GM18870 (cell line): ENCODE data around the gene COX8A.

Experiments
- ATAC-seq: cut with Tn5 transposase; IDR thresholded peaks from one replicate; pipeline ENCODE4 v1.9.1; 2021; ENCODE audit warnings: moderate library complexity; ENCODE audit not compliant: unreplicated experiment

COX8A gene

DNA sequence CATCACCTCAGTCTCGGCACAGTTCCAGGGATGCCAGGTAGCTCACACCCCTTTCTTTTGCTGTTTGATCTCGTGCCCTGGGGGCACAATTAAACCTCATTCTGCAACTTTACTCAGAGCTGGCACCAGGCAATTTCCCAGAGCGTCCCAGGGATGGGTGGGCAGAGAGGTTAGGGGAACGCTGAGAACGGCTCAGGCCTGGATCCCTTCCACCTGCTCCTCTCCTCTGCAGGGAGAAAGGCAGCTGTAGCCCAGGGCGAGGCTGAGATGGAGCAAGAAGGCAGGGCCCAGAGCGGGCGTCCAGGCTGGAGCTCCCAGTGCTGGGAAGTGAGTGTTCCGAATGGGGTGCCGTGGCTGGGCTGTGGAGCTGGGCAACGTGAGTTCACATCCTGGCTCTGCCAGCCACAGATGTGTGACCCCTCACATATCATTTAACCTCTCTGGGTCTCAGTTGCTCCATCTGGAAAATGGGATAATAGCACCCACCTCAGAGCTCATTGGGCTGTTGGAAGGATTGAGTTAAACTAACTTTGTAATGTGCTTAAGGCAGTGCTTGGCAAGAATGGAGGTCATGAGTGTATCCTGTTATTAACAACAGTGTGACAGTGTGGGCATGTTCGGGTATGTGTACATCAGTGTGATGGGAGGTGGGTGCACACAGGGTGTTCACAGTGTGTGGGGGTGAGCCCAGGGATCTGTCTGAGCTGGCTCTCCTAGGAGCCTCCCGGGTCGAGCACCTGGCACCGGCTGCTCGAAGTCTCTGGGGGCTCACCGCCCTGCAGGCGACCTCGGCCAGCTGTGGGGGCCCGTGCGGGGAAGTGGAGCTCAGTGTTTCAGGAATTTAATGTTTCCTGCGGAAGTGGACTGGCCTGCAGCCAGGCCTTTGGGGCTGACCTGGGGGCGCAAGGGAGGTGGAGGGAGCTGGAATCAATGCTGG lies 27.3 kb downstream of the COX8A start:
- ATAC-seq, result no peak

DNA sequence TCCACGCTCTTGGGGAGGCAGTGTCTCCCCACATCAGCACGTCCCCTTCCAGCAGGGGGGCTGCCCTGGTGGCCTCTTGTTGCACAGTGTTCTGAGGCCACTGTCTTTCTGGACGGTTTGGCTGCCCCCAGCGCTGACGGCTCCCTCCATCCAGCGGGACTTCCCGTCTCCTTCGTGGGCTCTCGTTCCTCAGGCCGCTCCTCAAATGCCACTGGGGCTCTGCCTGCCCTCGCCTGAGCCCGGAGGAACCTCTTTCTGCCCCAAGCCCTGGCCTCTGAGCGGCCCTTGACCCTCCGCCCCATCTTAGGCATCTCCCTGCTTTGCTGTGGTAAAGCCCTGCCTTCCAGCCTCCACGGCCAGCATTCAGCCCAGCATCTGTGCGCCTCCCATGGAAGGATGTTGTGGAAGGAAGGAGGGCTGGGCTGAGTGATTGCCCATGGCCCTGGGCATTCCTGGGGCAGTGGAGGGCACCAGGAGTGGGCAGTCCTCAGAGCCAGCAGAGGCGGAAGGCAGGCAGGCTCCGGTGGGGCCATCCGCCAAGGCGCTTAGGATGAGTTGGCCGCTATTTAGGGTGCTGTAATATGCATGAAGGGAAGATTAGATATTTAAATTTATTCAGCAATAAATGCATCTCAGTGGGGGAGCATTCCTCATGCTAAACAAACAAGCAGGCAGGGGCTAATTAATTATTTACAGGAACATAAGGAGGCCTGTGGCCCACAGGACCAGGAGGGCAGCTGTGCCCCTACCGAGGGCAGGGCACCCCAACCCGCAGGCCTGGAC lies 29.6 kb downstream of the COX8A start:
- ATAC-seq, result no peak

DNA sequence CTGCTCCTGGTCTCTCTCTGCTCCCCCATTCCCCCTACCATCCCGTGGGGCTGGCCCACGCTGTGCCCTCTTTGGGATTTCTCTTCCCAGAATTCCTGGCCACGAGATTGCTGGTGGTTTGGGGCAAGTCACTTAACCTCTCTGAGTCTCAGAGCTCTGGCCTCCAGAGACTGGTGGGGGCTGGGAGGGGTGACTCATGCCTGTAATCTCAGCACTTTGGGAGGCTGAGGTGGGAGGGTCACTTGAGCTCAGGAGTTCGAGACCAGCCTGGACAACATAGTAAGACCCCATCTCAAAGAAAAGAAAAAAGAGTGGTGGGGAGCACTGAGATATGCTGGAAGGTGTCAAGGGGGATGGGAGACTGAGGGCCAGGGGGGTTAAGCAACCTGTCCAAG lies 30.2 kb downstream of the COX8A start:
- no peak for ATAC-seq

DNA sequence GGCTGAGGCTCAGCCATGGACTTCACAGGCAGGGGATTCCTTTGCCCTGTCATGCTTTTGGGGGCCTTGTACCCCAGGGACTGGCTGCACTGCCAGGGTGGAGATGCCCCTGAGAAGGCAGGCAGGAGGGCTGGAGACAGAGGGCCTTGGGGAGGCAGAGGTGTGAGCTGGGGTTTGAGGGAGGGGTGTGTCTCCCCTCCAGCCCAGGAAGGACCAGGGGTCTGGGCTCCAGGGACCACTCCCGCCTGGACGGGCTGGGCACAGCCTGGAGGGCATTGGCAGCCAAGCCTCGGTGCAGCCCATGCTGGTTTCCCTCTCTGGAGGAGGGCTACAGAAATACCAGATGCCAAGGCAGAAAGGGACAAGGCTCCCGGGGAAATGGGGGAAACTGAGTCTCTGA lies 31.3 kb downstream of the COX8A start:
- ATAC-seq, result no peak

DNA sequence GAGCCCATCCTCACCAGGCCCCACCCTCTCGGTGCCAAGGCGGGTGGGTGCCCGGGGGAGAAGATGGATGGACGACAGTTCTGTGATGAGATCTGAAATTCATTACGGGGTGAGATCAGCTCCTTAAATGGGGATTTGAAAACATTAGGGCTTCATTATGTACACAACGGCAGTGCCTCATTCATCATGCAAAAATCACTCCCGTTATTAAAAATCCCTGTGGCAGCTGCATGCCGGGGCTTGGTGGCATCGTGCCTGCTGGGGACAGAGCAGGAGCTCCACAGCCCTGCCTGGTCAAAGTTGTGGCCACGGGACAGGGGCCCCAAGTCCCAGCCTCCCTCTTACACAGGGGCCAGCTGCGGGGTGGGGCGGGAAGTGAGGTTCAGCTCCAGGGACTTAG lies 32.0 kb downstream of the COX8A start:
- no peak for ATAC-seq

DNA sequence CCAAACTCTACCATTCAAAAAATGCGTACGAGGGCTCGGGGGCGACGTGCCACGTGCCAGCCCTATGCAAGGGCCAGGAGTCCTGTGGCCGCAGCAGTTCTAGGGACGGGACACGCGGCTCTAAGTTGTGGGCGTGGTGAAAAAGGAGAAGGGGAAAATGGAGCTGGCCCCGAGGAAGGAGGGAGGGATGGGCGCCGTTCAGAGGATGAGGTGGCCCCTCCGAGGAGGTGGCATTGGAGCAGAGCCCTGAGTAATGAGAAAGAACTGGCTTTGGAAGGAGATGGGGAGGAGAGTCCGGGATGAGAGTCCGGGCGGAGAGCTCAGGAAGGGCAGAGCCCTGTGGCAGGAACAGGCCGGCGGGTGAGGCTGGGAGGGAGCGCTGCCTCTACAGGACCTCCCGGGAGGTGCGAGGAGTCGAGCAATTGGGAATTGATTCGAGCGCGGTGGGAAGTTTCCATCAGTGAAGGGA lies 32.8 kb downstream of the COX8A start:
- no peak for ATAC-seq

DNA sequence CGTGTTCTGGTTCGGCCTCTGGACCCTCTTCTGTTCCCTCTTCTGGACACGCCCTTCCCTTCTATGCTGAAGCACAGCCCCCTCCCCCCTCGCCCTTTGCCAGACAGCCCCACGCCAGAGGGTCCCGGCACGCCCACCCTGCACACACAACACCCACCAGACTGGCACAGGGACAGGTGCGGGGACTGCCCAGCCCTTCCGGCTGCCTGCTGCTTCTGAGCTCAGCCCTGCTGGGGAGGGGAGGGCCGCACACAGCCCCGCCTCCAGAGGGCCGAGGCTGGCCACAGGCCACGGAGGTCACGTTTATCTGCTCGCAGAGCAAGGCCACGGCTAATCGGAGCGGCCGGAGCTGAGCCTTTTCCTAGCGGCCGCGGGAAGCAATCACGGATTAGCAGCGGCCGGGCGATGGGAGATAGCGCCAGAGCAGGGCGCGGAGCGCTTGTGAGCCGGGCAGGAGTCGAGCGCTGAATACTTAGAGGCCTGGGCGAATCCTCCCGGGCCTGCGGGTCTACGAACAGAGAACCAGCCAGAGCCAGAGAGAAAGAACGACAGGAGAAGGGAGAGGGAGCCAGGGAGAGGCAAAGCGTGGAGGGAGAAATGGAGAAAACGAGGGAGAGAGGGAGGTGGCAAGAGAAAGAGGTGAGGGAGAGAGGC lies 33.3 kb downstream of the COX8A start:
- no peak for ATAC-seq

DNA sequence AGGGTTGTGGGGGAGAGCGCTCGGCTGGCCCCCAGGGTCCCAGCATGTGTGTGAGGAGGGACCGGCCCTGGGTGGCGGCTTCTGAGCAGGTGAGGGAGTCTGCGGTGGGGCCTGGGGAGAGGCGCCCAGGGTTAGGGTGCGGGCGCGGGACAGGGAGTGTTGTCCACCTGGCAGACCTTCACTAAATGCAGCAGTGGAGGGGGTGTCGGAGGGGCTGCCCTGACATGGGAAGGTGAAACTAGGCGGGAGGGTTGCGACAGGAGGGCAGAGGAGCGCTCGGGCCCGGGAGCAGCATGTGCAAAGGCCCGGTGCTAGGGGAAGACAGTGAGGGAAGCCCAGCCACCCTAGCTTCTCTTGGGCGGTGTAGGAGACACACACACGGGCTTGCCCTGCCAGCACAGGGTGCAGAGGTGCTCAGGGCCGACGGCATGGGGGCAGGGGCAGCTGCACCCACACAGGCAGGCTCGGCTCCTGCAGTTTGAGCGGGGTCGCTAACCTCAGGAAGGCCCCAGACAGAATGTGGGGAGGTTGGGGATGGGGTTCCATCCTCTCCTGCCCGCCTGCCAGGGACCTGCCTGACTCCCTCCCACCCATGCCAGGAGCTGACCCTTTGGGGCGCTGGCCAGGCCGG lies 34.0 kb downstream of the COX8A start:
- no peak for ATAC-seq

DNA sequence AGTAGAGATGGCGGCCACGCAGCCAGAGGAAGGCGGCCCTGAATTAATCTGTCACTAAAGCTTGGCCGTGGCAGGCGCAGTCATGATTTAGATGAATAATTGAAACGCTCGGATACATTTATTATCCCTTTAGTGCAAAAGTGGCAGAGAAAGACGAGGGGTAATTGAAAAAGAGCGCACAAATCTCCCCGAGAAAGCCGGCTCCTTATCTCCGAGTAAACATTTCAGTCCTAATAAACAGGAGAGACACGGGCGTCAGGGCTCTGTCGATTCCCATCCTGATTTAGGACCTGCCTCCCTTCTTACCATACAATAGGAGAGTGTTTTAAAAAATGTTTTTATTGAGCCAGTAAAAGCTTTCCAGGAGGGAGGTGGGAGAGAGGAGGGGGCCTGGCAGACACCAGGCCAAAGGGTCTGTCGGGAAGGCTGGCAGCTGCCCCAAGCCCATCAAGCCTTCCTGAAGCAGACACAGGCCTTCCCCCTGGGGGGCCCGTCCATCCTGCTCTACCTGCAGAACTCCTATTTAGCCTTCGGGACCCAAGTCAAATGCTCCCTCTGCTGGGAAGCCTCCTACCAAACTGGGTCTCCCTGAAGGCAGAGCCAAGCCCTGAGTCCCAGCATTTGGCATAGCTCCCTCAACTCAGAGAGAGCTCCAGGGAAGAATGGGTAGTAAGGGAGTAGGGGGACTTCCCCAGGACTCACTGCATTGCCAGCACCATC lies 34.7 kb downstream of the COX8A start:
- ATAC-seq, result no peak

DNA sequence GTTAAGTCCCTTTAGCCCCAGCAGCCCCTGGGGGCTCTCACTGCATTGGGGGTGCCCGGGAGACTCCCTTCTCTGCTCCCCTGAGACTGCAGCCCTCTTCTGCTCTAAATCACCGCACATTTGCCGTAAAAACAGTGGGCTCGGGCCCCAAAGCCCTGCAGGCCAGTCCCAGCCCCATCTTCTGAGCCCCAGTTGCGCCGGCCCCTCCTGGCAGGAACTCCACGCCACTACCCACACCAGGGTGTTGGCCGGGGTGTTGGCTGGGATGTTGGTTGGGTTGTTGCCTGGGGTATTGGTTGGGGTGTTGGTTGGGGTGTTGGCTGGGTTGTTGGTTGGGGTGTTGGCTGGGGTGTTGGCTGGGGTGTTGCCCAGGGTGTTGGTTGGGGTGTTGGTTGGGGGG lies 35.3 kb downstream of the COX8A start:
- no peak for ATAC-seq

DNA sequence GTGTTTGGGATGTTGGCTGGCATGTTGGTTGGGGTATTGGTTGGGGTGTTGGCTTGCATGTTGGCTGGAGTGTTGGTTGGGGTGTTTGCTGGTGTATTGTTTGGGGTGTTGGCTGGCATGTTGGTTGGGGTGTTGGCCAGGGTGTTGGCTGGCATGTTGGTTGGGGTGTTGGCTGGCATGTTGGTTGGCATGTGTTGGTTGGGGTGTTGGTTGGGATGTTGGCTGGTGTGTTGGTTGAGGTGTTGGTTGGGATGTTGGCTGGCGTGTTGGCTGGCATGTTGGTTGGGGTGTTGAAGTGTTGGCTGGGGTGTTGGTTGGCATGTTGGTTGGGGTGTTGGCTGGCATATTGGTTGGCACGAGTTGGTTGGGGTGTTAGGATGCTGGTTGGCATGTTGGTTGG lies 36.4 kb downstream of the COX8A start:
- no peak for ATAC-seq

DNA sequence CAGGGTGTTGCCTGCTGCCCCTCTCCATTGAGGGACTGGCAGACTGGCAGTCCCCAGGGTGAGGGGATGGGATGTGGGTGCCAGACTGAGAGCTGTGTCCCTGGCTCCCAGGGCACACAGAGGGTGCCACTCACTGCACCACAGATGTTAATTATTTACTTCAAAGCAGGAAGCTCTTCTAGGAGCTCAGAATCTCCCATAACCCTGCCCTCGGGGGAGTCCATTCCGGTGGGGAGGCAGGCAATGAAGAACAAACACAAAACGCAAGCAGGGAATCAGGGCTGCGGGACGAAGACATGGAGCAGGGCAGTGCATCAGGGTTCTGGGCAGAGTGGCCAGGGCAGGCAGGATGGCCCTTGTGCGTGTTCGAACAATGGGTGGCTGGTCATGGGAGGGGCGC lies 37.0 kb downstream of the COX8A start:
- ATAC-seq, result no peak

DNA sequence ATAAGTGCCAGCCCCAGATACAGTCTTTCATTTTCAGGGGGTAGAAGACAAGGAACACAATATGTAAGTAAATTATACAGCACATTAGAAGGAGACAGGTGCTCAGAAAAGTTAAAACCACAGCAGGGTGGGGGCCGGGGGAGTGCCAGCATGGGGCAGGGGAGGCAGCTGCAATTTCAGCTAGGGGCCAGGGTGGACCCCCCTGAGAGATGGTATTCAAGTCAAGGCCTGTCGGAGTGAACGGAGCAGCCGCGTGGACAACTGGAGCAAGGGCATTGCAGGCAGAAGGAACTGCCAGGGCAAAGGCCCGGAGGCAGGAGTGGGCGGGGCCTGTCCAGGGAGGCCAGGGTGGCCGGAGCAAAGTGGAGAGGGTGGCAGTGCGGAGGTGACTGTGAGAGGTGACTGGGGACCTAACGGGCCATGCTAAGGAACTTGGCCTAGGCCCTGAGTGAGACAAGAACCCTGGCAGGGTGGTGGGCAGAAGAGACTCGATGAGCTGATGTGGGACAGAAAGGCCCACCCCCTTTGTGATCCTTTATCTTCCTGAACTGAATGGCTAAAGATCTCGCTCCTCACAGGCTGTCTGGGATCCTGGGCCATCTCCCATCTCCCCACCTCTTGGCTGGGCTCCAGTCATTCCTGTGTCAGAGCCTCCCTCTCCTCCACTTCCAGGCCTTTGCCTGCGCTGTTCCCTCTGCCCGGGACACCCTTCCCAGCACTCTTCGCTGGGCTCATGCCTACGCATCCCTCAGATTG lies 38.9 kb downstream of the COX8A start:
- no peak for ATAC-seq

DNA sequence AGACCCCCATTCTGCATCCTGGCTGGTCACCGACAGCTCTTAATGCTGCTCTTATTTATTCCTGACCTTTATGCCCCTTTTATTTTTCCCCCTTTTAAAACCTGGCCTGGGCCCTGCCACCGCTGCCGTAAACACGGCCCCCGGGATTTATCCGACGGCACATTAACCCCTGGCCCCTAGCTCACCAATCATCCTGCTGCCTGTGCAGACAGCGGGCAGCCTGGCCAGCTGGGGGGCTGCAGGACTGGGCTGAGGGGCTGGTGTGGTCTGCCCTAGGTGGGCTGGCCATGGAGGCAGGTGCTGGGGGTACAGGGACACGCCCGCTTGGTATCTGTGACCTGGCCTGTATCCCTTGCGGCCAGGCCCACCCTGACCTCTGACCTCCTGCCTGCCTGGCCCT lies 39.9 kb downstream of the COX8A start:
- no peak for ATAC-seq

DNA sequence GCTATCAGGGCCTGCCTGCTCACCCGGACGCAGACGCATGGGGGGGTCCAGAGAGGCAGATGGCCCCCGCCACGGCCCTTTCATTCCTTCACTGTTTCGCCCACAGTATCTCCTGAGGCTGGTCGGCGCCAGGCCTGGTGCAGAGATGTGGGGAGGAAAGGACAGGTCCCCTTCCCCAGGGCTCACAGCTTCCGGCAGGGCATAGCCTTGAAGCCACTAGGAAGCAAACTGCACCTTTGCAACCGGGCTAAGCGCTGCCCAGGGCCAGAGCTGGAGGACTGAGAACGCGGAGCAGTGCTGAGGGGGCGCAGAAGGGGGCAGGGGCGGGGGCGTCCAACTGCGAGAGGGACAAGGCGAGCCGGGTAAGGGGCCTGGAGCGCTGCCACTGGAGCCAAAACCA lies 41.1 kb downstream of the COX8A start:
- ATAC-seq, result no peak

DNA sequence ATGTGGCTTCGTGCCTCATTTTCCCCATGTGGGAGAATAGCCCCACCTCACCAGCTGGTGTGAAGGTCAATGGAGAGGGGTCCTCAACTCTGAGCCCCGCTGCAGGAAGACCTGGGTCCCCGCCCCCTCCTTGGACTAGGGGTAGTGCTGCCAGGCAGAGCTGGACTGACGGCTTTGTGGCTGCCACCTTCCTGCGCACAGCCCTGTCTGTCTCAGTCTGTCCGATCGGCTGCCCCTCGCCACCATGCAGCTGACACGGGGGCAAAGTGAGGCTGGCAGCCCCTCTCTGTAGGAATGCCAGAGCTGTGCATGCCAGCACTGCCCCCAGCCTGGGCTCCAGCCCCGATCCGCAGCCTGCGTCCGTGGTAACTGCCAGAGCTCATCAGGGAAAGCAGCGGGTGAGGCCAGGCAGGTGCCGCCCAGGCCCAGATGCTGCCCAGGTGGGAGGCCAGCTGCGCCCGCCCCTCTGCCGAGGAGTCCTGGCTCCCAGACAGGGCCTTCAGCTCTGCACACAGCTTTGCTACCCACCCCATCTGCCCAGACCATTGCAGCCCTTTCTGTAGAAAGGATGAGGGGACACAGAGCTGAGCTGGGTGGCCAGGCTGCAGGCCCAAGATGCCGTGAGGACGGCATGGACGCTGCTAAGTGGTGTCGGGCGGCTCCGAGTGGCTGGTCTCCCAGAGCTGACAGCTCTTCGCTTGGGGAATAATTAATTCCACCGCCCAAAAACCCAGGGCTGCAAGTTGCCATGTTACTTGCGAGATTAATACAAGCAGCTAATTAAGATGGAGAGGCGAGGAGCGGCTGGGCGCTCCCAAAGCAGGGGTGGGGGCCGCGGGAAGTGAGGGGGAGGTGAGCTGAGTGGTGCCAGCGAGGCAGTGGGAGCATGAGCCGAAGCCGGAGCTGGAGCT lies 41.8 kb downstream of the COX8A start:
- ATAC-seq, result no peak

DNA sequence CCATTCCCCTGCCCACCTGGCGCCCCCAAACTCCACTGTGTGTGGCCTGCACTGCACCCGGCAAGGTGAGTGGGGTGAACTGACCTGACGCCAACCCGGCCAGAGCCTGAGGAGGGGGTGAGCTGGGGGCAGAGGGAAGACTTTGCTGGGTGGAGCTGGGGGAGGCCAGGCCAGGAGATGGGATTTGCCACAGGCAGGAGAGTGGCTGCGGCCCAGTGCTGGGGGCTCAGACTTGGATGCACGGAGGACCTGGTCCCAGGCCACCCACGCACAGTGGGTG lies 43.5 kb downstream of the COX8A start:
- ATAC-seq, result no peak

DNA sequence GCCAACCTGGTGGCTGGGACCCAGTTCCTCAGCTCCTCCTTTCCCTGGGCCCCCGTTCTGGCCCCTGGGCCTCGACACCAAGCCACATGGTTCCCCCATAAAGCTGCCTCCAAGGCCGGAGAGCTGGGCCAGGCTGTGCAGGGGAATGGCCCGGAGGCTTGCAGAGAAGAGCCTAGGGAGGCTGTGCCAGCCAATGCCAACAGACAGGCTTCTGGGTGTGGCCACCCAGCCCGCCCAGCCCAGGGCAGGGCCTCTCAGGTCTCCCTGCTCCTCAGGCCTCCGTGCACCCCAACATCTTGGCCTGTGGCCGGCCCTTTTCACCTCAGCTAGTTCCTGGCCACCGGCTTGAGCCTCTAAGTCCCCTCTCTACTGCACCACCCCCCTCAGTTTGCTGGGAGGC lies 43.9 kb downstream of the COX8A start:
- no peak for ATAC-seq
